ENCODE data around the gene SQOR.

SQOR gene

DNA sequence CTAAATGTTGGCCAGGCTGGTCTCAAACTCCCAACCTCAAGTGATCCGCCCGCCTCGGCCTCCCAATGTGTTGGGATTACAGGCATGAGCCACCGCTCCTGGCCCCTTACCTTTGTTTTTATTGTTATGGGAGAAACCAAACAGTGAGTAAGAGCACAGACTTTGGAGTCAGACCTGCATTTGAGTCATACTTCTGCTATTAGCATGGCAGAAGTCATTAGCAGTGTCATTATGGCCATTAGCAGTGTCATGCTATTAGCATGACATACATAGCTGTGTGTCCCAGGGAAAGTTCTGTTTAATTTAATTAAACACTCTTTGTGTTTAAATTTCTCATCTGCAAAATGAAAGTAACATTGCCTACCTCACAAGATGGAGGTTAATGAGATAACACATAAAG lies 54.8 kb downstream of the SQOR start:
- H3K27ac ChIP-seq: no peak overlapping the region
- H3K4me3 ChIP-seq: no peak overlapping the region

GRCh38 chr15:45690581-45691260 lies 55.9 kb downstream of the SQOR start:
- Histone ChIP-seq H3K4me3 (no peak overlapping the region), H3K27ac (no peak overlapping the region)

DNA sequence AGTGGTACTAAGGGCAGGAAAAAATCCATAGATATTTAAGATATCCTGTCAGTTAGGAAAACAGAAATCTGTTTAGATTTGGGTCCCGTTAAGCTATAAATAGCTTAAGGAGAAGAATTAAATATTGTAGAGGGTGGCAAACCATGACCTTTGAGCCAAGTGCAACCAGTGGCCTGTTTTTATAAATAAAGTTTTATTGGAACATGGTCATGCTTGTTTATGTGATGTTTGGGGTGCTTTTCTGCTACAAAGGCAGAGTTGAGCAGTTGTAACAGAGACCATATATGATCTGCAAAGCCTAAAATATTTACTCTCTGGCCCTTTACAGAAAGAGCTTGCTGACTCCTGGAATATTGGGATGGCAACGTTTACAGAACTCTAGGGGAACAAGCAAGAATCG lies 66.3 kb downstream of the SQOR start:
- no peak overlapping the region for H3K4me3 ChIP-seq

DNA sequence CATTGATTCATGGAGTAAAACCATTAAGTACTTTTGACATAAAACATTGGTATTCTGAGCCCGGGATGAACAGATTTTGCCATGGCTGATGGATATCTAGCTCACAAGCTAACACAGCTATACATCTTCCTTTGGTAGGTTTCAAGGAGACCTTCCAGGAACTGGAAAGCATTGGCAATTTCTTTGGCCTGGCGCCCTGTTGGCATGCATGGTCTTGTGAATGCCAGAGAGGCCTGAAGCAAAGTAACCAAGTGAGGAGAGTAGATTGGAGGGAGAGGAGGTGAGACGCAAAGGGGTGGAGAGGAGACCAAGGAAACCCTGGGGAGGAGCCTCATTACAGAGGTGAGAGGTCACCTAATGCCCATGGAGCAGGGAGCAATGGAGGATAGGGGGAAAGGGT lies 67.2 kb downstream of the SQOR start:
- Histone ChIP-seq H3K27ac (no peak overlapping the region), H3K4me3 (no peak overlapping the region)

More for the DNA sequence above, 66.3 kb downstream of the SQOR start:
- H3K27ac ChIP-seq: no peak overlapping the region

DNA sequence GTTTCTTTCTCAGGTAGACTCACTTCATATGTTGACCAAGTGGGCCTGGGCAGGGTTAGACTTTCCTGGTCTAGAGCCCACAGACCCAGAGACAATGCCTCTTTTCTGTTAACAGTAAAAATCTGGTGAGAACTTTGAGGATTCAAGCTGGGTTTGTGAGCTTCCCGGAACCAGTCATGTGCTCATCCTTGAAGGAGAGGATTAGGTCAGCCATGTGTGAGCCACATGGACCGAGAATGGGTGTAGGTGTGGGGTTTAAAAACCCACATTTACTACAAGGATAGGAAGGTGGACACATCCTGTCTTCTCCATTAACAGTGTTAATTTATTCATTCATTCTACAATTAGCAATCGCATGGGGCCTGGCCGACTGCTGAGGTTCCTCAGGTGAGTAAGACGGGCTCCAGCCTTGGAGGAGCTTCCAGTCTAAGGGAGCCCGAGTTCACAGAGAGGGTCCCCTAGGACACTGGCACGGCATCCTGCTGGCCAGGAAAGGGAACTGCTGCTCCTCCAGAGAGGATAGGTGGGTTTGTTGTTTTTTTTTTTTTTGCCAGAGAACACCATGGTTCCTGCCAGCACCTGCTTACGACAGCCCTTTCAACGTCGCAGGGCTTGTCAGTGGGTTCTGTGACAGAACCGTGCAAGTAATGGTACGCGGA lies 69.0 kb downstream of the SQOR start:
- peak overlapping the region in 1 of 7 experiments; percentile 39 for H3K4me3 ChIP-seq
- H3K27ac ChIP-seq: no peak overlapping the region

DNA sequence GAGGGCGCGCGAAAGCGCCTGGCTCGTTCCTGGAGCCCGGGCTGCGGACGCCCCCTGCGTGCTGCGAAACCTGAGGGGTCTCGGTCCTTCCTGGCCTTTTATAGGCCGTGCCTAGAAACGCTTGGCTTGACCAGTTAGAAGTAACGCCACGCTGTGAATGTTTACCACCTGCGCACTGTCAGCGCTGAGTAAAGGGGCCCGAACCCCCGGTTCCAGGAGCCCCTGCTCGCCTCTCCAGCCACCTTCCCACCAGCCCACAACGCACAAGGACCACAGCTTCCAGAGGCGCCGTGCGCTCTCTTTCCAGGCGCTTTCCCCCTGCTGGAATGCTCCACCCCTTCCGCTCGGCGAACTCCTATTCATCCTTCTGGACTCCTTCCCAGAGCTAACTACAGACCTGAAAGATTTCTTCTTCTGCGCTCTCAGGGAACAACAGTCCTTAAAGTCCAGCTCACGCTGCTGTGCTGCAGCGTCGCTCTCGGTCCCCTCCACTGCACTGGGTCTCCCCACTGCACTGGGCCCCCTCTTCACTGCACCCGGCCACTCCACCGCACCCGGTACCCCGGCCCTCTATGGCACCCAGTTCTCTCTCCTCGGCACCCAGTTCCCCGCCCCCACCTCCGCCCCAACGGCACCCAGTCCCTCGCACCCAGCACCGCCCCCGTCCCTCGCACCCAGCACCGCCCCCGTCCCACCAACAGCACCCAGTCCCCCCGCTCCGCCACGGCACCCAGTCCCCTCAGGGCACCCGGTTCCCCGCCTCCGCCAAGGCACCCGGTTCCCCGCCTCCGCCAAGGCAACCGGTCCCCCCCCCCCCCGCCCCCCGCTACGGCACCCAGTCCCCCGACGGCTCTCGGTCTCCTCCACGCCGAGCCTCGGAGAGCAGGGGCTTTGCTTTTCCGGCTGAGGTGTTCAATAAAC lies 69.8 kb downstream of the SQOR start:
- Histone ChIP-seq H3K4me3 (peak overlapping the region; percentile 38 to 58 (median 42)), H3K27ac (no peak overlapping the region)

DNA sequence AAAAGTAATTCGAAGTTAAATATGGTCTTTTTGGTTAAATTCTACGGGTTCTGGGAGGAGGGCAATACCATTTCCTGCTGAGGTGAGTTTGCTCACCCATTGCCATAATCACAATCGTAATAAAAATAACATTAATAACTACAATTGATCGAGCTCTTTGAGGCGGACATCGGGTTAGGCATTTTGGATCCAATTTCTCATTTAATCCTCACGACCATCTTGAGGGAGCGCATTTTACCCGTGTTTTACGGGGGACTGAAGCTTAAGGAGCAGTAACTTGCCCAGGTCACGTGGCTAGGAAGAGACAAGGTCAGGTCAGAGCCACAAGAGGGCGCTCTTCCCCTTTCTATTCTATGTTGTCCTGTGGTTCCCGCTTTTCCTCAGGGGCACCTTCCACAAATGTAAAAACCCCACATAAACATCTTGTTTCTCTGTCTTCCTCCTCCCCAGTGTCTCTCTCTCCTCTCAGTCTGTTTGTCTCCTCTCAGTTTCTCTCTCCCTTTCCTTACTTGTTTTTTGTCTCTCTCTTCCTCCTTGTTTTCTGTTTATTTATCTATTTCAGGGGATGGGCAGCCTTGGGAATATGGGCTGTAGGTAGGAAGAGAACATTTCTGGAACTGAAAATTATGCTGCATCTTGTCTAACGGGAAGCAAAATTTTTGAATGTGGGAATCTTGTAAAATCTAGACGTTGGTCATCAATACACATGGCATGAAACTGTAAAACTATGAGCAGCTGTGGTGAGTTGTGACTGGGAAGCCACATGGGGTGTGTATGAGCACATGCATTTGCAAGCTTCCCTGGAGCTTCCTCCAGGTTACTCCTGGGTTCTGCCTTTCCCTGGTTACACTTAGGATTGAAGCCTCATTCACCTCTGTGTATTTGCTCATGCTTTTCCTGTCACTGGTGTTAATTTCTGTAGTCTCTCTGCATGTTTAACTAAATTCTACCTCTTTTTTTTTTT lies 71.0 kb downstream of the SQOR start:
- Histone ChIP-seq H3K4me3 (peak overlapping the region; percentile 38 to 58 (median 42)), H3K27ac (peak overlapping the region in 1 of 21 experiments; percentile 73)

DNA sequence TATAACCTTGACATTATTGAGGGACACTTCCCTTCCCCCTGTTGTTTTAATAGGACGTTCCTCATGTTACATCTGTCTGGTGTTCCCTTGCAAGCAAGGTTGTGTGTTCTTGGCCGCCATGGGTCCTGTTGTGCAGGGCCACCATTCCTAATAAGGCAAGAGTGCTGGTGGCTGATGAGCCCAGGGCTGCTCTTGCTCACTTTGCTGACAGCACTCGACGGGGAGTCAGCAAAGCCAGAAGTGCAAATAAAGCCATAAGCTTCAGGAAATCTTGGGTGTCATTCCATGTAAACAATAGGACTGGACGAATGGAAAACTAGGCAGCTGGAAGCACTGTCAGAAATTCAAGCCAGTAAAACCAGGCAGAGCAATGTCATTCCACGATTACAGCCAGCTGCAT lies 75.8 kb downstream of the SQOR start:
- H3K27ac ChIP-seq: no peak overlapping the region
- H3K4me3 ChIP-seq: no peak overlapping the region

DNA sequence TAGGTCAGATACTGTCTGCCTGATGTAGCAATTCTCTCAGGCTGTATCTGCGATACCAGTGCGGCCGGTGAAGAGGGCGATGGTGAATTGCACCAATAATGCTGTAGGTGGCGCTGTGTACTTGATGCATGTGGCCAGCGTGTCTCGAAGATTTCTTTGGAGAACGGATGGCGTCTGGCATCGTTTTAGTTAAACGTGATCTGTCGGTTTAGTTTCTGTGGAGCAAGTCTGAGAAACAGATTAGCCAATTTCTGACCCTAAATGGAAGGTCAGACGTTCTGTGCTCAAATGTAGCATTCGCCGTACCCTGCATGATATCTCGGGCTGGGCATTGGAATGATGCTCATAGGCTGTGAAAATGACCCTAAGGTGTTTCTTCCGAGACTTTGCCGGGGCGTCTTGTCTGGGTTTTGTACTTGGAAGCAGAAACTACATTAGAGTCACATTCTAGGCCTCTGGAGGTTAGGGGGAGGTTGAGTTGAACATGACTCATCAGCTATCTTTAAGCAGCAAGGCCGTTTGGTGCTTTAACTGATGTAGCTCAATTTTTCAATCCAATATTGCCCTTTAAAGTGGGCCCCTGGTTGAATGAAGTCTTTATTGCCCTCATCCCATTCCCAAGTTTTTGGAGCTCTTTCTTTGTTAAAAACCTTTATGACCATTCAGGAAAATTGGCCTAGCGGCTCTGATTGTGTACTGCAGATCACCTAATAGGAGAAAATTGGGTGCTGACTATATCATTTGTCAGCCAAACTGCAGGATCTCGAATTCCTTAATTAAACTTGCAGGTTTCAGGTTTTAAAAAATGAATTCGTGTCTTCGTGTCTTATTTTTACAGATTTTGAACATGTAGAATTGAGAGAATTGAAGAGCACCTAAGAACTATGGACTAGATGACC lies 80.0 kb downstream of the SQOR start:
- Histone ChIP-seq H3K27ac (no peak overlapping the region), H3K4me3 (no peak overlapping the region)

- no peak overlapping the region for H3K27ac ChIP-seq
Measured at GRCh38 chr15:45715528-45715927, 80.7 kb downstream of the SQOR start.

GRCh38 chr15:45719490-45719889 lies 84.7 kb downstream of the SQOR start:
- H3K27ac ChIP-seq: no peak overlapping the region
- H3K4me3 ChIP-seq: no peak overlapping the region

More at GRCh38 chr15:45715528-45715927, 80.7 kb downstream of the SQOR start:
- no peak overlapping the region for H3K4me3 ChIP-seq

DNA sequence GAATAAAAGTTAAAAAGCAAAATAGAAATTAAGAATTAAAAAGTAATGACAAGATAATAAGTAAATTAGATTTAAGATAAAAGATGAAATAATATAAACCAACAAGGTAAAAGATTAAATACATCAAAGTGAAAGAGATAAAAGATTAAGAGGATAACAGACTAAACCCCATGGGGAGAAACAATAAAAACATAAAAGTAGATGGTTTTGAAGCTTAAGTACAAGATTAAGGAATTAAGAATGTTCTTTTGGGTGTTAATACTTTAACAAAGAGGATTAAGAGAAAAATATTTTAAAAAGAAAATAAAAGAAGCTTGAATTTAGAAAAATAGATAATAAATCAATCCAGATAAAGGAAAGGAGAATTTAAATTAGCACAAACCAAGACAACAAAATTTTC lies 85.4 kb downstream of the SQOR start:
- H3K4me3 ChIP-seq: no peak overlapping the region
- no peak overlapping the region for H3K27ac ChIP-seq

DNA sequence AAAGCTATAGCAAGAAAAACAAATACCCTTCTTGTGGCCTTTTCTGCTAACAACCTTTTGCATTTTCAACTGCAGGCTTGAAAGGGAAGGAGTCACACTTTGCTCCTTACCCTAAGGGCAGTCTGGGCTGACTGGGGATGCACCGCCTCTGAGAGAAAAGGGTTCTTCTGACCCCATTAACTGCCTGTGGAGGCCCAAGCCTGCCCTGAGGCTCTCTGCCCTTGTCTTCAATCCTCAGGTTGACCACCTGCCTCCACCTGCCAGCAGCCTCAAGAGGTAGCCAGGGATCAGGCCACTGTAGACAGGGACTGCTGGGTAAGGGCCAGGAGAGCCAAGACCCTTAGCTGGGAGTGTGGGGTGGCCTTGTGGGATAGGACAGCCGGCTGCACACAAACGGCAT lies 93.8 kb downstream of the SQOR start:
- H3K27ac ChIP-seq: no peak overlapping the region
- no peak overlapping the region for H3K4me3 ChIP-seq

- H3K27ac ChIP-seq: no peak overlapping the region
- H3K4me3 ChIP-seq: no peak overlapping the region
Measured at GRCh38 chr15:45729141-45729540, 94.3 kb downstream of the SQOR start.

DNA sequence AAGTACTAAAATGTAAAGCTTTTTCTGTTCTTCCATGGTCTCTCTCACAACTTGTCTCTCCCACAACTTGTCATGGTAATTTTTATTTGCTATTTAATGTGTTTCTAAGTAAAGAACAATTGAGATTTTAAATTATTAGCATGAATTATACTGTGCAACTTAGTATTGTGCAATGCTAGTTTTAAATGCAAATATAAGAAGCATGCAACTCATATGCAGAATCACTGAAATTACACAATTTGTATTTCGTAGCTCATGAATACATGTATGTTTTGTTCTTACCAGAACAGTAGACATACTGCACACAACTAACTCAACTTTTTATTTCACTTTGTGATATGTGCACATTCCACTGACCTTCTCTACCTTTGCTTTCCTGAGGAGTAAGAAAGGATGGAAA lies 96.5 kb downstream of the SQOR start:
- H3K27ac ChIP-seq: no peak overlapping the region
- H3K4me3 ChIP-seq: no peak overlapping the region

DNA sequence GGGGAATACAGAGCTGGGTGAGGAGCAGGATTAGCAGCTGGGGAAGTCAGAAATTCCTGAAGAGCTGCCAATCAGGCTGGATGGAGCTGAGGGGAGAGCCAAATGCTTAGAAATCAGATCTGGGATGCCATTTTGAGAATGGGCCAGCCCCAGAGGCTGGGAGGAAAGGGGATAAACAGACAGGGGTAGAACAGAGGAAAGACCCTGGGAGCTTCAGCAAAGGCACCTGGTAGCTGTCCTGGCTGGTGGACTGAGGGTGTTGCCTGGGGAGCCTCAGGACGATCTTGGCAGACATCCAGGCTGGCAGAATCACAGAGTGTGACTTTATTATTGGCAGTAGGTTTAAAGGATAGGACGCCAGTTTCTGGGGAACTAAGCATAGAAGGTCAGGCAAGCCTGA lies 97.8 kb downstream of the SQOR start:
- H3K27ac ChIP-seq: no peak overlapping the region
- no peak overlapping the region for H3K4me3 ChIP-seq

GRCh38 chr15:45734260-45734711 lies 99.5 kb downstream of the SQOR start:
- no peak overlapping the region for H3K4me3 ChIP-seq
- H3K27ac ChIP-seq: no peak overlapping the region

All from skin epidermis (tissue), 12 donors.